A673 (cell line): Measurements from ENCODE around the gene TXLNA.

Source experiments
- CTCF ChIP-seq: fragments of 300-800, 200-600 bp; sonication (generic); conservative IDR thresholded peaks from 2 replicates; pipeline ENCODE4 v1.5.1; 2017; ENCODE audit warnings: low read depth, mild to moderate bottlenecking, antibody characterized with exemption, low read length, moderate library complexity, mixed read lengths
- EZH2 ChIP-seq: fragments of 200-600 bp; sonication (generic); IDR thresholded peaks from 2 replicates; pipeline ENCODE4 v1.6.1; 2017; ENCODE audit warnings: borderline replicate concordance, low read depth, mild to moderate bottlenecking, mixed read lengths, antibody characterized with exemption, low read length; ENCODE audit not compliant: poor library complexity, severe bottlenecking

- TF ChIP-seq CTCF, result no peak
- no peak for TF ChIP-seq EZH2
These were observed 49.3 kb downstream of the TXLNA start for GRCh38 chr1:32228771-32229170.
